CD4-positive, alpha-beta T cell treated with Interleukin-17A for 1 hour (primary cell): ENCODE results near the gene HIPK2.
"Not testable (repeated sequence)": the region's sequence is repeated elsewhere in the genome, so short reads cannot be mapped to it uniquely, and the experiment has no call there.

Source experiments
- DNase-seq: peaks from one replicate; pipeline ENCODE4 v3.0.0-alpha.2; 2020

The HIPK2 gene

DNA sequence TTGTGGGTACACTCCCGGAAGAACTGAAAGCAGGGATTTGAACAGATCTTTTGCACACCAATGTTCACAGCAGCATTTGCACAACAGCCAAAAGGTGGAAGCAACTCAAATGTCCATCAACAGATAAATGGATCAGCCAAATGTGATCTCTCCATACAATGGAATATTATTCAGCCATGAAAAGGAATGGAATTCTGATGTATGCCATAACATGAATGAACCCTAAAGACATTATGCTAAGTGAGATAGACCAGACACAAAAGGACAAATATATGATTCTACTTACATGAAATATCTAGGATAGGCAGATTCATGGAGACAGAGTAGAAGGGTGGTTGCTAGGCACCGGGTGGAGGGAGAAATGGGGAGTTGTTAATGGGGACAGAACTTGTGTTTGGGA lies 217.6 kb downstream of the HIPK2 start:
- DNase-seq: no peak

- no peak for DNase-seq
Observed at GRCh38 chr7:139559364-139560105, 218.3 kb downstream of the HIPK2 start.

- no peak for DNase-seq
Observed at GRCh38 chr7:139557857-139558581, 219.8 kb downstream of the HIPK2 start.

GRCh38 chr7:139553991-139554700 lies 223.7 kb downstream of the HIPK2 start:
- DNase-seq: not testable (repeated sequence)

GRCh38 chr7:139548302-139549028 lies 229.3 kb downstream of the HIPK2 start:
- no peak for DNase-seq

DNA sequence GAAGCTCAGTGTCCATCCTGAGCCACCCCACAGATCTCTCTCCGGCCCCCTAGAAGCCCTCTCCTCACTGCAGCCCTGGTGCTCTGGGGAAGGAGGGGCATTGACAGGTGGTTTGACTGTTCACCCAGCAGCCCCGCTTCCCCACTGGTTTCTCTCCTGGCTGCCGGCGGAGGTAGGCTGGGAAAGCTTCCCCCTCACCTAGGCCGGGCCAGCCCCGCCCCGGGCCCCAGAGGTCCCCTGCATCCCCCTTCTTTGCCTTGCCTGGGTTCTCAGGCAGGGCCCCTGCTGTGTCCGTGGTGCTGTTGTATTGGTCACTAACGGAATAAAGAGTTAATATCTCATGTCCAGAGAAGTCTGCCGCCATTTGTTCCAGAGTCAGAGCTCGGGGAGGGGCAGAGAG lies 233.2 kb downstream of the HIPK2 start:
- no peak for DNase-seq

DNA sequence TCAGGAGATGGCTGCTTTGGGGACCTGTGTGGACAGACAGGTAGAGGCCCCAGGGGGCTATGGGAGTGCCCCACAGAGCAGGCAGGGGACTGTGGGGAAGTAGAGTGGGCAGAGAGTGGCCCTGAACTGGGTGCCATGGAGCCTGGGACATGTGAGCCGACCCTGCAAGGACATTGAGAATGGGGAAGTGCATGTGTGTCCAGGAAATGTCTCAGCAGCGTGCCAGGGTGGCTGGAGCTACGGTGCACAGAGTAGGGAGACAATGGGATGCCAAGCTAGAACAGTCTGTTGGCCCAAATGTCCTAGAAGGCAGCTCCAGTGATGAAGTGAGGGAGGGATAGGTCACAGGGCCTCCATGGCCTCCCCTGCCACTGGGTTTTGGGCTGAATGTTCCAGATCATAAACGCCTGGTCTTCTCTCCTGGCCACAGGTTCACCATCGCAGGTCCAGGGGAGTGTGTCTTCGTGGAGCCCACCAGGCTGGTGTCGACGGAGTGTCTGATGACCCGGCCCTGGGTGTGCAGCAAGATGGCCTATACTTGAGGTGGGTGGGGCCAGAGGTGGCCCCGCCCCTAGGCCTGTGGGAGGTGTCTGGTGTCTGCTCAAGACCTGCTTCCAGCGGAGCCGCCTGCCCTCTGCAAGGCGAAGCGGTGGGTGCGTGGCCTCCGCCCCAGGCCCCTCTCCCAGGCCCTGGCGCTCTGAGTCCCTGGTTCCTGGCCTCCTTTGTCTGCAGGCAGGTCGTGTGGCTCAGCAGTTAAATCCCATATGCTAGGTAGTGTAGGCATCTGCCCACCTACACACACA lies 233.8 kb downstream of the HIPK2 start:
- no peak for DNase-seq

- DNase-seq: no peak
Observed at GRCh38 chr7:139542308-139543151, 235.3 kb downstream of the HIPK2 start.

GRCh38 chr7:139541600-139542307 lies 236.0 kb downstream of the HIPK2 start:
- no peak for DNase-seq

DNA sequence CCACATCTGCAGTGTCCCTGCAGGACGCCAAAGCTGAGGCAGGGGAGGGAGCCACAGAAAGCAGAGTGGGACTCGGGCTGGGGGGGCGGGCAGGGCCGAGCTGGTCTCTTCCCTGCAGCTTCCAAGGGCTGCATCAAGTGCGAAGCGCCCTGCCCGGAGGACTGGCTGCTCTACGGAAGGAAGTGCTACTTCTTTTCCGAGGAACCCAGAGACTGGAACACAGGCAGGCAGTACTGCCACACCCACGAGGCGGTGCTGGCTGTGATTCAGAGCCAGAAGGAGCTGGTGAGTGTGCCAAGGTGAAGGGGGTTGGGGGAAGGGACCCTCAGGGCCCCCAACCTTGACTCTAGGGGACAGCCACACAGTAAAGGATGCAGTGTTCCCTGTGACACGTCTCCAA lies 237.6 kb downstream of the HIPK2 start:
- DNase-seq: no peak

DNA sequence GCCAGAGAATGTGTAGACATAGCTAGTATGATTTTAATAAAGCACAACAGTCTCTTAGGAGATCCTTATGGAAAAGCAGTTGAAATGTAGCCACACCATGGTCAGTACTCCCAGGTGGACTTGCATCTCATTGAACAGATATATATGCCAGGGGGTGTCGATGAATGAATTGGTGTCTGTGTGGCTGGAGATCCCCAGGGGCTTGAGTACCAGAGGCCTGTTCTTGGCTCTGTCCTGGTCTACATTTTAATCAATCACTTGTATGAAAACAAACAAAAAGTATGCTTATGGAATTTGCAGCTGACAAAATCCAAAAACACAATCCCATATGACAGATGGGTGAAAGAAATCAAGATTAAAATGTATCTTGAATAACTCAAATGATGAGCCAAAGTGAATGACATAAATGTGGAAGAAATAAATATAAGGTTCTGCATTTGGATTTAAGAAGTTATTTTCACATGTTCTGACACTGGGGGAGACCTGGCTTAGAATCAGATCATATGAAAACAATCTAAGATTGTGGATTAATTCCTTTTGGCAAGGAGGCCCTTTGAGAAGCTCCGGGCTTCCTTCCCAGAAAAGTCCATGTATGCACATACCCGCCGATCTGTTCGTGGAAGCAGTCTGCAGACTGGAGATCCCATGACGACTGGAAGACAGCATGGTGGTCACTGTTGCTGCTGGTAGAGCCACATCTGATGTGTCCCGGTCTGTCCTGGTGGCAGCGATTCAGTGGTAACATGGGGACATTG lies 238.7 kb downstream of the HIPK2 start:
- DNase-seq: no peak

DNA sequence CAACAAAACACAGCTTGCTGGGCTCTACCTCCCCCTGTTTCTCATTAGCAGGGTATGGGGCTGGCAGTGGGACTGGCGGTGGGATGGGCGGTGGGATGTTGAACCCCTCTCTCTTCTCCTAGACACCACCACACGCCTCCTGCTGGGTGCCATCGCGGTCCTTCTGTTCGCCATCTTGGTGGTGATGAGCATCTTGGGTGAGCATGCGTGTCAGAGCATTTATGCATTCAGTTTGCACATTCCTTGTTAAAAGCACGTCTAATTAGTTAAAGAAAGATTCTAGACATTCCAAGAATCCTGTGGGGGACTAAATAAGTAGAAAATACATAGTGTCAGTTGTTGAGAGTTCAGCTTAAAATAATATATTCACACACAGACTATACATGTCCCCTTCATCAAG lies 241.6 kb downstream of the HIPK2 start:
- DNase-seq: no peak

DNA sequence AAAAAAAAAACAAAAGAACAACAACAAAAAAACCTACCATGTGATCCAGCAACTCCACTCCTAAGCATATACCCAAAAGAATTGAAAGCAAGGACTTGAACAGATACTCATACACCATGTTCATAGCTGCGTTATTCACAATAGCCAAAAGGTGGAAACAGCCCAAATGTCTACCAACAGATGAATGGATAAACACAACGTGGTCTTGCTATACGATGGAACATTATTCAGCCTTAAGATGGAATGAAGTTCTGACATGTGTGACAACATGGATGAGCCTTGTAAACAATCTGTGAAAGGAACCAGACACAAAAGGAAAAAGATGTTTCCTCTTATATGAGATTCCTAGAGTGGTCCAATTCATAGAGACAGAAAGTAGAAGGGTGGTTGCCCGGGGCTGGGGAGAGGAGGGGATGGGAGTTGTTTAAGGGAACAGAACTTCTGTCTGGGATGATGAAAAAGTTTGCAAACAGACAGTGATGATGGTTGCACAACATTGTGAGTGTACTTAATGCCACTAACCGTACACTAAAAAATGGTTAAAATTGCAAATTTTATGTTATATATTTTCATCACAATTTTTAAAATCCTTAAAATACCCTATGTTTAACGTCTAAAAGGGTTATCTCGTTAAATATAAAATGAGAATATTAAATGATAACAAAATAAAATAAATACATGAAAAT lies 242.7 kb downstream of the HIPK2 start:
- DNase-seq: no peak

DNA sequence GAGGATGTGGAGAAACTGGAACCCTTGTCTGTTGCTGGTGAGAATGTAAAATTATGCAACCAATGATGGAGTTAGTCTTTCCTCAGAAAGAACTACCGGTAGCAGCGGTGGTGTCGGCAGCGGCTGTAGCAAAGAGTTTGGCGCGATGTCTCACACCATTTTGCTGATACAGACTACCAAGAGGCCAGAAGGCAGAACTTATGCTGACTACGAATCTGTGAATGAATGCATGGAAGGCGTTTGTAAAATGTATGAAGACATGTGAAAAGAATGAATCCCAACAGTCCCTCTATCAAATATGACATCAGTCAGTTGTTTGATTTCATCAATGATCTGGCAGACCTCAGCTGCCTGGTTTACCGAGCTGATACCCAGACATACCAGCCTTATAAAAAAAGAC lies 243.7 kb downstream of the HIPK2 start:
- no peak for DNase-seq

GRCh38 chr7:139532636-139533155 lies 245.1 kb downstream of the HIPK2 start:
- no peak for DNase-seq

DNA sequence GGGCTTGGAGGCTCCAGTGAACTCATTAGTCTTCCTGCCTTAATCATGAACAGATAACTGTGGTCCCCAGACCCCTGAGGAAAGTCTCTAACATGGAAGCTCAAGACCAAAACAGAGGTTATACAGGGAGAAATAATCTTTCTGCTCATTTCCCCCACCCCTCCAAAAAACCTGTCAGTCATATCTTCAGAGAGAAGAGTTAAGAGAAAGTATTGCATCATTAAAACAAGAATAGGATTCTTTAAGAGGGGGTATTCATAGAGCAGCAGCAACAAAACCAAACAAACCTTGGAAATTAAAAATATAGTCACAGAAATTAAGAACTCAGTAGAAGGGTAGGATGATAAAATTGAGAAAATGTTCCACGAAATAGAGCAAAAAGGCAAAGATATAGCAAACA lies 246.7 kb downstream of the HIPK2 start:
- DNase-seq: no peak

DNA sequence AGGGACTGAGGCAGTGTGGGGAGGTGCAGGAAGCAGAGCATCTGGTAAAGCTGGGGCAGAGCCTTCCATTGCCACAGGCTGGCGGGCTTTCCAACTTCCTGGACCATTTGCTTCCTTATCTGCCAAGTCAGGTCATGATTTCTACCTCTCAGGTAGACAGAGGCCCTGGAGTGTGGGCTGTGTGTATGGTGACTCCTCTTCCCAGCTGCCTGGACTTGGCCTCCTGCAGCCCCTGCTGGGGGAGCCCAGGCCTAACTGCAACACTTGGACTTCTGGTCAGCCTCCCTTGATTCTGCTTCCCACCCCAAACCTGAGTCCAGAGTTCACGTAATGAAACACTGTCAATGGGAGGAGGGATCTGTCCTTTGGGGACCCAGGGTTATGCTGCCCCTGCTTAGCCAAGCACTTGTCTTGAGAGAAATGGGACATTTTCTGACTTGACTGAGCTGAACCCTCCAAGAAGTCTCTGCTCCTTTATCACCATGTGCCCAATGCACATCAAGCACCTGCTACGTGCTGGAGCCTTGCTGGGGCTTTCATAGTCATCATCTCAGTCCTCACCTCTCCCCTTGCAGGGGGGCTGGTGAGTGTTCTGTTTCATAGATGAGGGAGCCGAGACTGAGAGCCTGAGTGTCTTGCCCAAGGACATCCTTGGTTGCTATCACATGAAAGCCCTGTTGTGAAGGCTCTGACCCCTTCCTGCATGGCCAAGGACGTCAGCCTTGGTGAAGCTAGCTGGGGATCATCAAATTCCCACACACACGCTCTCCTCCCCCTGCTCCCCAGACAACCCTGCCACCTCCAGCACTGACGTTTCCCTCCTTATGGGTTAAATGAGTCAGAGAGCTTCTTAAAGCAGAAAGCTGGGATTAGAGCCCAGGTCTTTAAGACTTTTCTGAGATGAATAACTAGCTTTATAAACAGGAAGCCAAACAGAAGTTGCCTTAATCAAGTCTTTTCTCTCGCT lies 250.9 kb downstream of the HIPK2 start:
- DNase-seq: no peak

DNA sequence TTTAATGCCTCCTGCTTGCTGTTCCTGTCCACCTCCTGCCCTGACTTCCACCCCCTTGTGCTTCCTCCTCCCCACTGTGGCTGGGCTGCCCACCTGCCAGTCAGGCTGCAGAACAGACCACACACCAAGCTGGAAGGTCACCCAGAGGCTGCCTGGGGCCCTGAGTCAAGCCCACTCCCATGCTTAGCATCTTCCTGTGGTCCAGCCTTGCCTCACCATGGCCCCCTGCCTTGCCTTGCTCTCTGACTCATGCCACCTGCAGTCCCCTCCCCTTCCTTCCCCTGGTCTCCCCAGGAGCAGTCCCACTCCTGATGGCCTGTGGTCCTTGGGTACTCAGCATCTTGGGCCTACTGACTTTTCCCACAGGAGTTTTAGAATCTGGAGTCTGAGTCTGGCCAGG lies 252.0 kb downstream of the HIPK2 start:
- DNase-seq: no peak
